ENCODE data around the gene TST. TPM values are rescaled to one million over a fixed set of nuclear protein-coding genes. Genes with fewer than 3 reads are reported as not detected.
A peak's percentile ranks its signal among the peaks of the same experiment; 100 is the strongest.

TST gene
- total and polyA plus RNA-seq, 11 donors = 35.8 to 143 (median 58.1) TPM

GRCh38 chr22:37017356-37017755 lies 1.9 kb downstream of the TST start:
- TF ChIP-seq POLR2A (IDR thresholded peaks at IDR 0.05) = no peak
- no peak for TF ChIP-seq CTCF (IDR thresholded peaks at IDR 0.05)
- peak overlapping the region in 3 of 12 donors; percentile 13 to 98 (median 93) for H3K4me3 ChIP-seq
- ATAC-seq (no peak), DNase-seq (peak in 2 of 5 donors; percentile 54 to 72)
- intact Hi-C loops (cut with DNase I) = no loop called here
- peaks cover 9 to 70% (median 44%) of the 10 kb centered on the region in 12 donors for H3K4me1 ChIP-seq
- H3K9me3 ChIP-seq = no peaks in the 10 kb centered on the region
- H3K36me3 ChIP-seq = peaks cover 0 to 10% (median 0%) of the 10 kb centered on the region in 9 donors
- no peaks in the 10 kb centered on the region for H3K27me3 ChIP-seq
- H3K27ac ChIP-seq = peak overlapping the region in 5 of 12 donors; percentile 0 to 93 (median 18)
- 69 to 71% (median 69%) methylated on average over 6 to 10 of the region's 10 CpGs for WGBS, 4 donors

- no peak overlapping the region for H3K4me3 ChIP-seq
- ATAC-seq = no peak
- peak overlapping the region in 2 of 12 donors; percentile 6 to 20 for H3K27ac ChIP-seq
- DNase-seq = no peak
- H3K4me1 ChIP-seq = peaks cover 9 to 70% (median 46%) of the 10 kb centered on the region in 12 donors
- H3K9me3 ChIP-seq = no peaks in the 10 kb centered on the region
- WGBS, 4 donors = 90 to 92% (median 90%) methylated on average over 14 of the region's 14 CpGs
- no peaks in the 10 kb centered on the region for H3K27me3 ChIP-seq
- TF ChIP-seq POLR2A (IDR thresholded peaks at IDR 0.05) (no peak), CTCF (IDR thresholded peaks at IDR 0.05) (no peak)
- intact Hi-C loops (cut with DNase I) = no loop called here
- peaks cover 0 to 10% (median 0%) of the 10 kb centered on the region in 9 donors for H3K36me3 ChIP-seq
Observed at GRCh38 chr22:37016134-37016910, 2.9 kb downstream of the TST start.

- H3K27ac ChIP-seq = no peak overlapping the region
- no peaks in the 10 kb centered on the region for H3K27me3 ChIP-seq
- H3K36me3 ChIP-seq = peaks cover 0 to 10% (median 0%) of the 10 kb centered on the region in 9 donors
- intact Hi-C loops (cut with DNase I) = no loop called here
- no peak for DNase-seq
- 80 to 92% (median 87%) methylated on average over 4 of the region's 4 CpGs for WGBS, 4 donors
- peaks cover 7 to 69% (median 39%) of the 10 kb centered on the region in 12 donors for H3K4me1 ChIP-seq
- ATAC-seq = no peak
- TF ChIP-seq POLR2A (IDR thresholded peaks at IDR 0.05) = no peak
- no peak for TF ChIP-seq CTCF (IDR thresholded peaks at IDR 0.05)
- H3K4me3 ChIP-seq = no peak overlapping the region
- H3K9me3 ChIP-seq = no peaks in the 10 kb centered on the region
Observed at GRCh38 chr22:37015587-37015878, 3.7 kb downstream of the TST start.

GRCh38 chr22:37014835-37015586 lies 4.2 kb downstream of the TST start:
- intact Hi-C loops (cut with DNase I) = no loop called here
- no peak for TF ChIP-seq POLR2A (IDR thresholded peaks at IDR 0.05)
- no peak for TF ChIP-seq CTCF (IDR thresholded peaks at IDR 0.05)
- Histone ChIP-seq H3K4me3 (no peak overlapping the region), H3K9me3 (no peaks in the 10 kb centered on the region), H3K27me3 (no peaks in the 10 kb centered on the region), H3K36me3 (peaks cover 0 to 10% (median 0%) of the 10 kb centered on the region in 9 donors), H3K27ac (peak overlapping the region in 2 of 12 donors; percentile 0 to 30), H3K4me1 (peaks cover 9 to 64% (median 34%) of the 10 kb centered on the region in 12 donors)
- DNase-seq (no peak), ATAC-seq (no peak)
- WGBS, 4 donors = 74 to 82% (median 77%) methylated on average over 12 of the region's 12 CpGs

Measured in heart left ventricle (tissue), 16 donors.